Stimulated activated CD8-positive, alpha-beta memory T cell treated with anti-CD3 and anti-CD28 coated beads, Interleukin-2, amount 100 ng/mL, for 1 hour (primary cell): ENCODE measurements around the gene PRODH2.
"Not testable (repeated sequence)": the region's sequence is repeated elsewhere in the genome, so short reads cannot be mapped to it uniquely, and the experiment has no call there.

ENCODE experiments used
- DNase-seq, 2 donors: peaks; one replicate each; pipeline ENCODE4 v3.0.0-alpha.2; 2020; ENCODE audit warnings: low read depth in 2 of 2

PRODH2 gene

GRCh38 chr19:35843676-35844481, 31.2 kb upstream of the PRODH2 start:
- no peak for DNase-seq

DNA sequence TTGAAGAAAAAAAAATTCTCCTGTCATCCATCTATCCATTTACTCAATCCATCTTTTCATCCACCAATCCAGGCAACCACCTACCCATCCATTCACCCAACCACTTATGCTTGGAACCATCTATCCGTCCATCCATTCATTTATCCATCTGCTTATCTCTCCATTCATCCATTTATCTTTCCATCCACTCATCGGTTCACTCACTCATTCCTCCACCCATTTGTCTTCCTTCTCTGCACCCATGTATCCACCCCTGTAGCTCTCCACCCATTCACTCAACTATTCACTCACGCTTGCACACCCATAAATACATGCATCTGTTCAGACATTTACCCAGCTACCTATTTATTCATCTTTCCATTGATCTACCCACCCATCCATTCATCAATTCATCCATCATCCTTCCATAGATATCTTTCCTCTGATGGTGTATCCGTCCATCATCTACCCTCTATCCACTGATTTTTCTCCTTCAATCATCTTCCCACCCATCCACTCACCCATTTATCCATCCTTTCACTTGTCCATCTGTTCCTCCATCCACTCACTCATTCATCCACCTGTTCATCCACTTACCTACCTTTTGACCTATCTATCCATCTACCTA, 30.1 kb upstream of the PRODH2 start:
- DNase-seq = no peak

DNA sequence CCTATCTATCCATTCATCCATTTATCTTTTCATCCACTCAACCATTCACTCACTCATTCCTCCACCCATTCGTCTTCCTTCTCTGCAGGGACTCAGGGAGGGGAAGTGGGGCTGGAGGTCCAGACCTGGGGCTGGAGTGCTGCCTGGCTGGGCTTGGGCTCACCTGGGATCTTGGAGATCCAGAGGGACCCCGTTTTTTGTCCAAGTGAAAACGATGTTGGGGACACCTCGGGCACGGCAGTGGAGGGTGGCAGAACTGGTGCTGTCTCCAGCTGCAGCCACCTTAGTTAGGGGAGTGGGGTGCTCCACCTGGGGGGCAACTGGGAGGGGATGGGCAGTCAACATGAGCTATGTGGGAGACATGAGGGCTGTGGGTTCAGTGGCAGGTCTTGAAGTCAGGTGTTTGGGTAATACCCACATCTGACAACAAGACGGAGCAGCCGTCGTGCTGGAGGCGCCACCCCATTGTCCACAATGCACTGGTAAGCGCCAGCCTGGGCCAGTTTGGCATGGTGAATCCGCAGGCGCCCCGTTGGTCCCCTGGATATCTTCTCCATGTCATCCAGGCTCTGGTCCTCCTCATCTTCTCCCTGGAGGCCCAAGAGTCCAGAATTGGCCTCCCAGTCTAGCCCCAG, 29.4 kb upstream of the PRODH2 start:
- no peak for DNase-seq

DNA sequence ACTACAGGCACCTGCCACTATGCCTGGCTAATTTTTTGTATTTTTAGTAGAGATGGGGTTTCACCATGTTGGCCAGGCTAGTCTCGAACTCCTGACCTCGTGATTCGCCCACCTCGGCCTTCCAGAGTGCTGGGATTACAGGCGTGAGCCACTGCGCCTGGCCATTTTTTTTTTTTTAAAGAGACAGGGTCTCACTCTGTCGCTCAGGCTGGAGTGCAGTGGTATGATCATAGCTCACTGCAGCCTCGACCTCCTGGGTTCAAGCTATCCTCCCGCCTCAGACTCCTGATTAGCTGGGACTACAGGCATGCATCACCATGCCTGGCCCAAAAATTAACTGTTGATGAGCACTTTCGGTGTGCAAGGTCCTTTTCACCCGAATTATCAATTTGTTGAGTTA, 23.5 kb upstream of the PRODH2 start:
- not testable (repeated sequence) for DNase-seq

DNA sequence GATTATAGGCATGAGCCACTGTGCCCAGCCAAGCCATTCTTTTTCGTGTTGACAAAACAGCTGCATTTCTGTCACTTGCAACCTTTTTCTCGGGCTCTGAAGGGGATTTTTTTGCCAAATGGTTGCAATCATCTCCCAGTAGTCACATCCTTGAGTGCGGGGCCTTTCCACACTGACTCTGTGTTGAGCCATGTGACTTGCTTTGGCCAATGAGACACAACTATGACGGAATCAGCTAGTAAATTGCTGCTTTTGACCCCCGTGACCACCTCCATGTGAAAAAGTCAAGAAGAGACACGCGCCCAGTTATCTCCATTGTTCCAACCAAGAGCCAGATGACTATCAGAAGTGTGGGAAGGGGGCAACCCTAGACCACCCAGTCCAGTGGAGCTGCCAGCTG, 21.3 kb upstream of the PRODH2 start:
- DNase-seq = no peak

DNA sequence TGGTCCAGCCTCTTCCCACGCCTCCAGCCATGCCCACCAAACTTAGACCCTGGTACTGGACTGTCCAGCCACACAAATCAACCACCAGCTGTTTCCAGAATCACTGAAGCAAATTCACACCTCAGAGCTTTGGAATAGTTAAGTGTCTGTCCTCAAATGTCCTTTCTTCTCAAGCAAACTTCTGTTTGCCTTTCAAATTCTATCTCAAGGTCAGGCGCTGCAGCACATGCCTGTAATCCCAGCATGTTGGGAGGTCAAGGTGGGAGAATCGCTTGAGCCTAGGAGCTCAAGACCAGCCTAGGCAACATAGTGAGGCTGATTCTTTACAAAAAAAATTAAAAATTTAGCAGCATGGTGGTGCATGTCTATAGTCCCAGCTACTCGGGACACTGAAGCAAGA, 19.4 kb upstream of the PRODH2 start:
- no peak for DNase-seq

GRCh38 chr19:35830986-35831385, 18.3 kb upstream of the PRODH2 start:
- no peak for DNase-seq

- DNase-seq = peak in 1 of 2 donors; percentile 9
Observed at GRCh38 chr19:35828692-35829301, 16.2 kb upstream of the PRODH2 start.

DNA sequence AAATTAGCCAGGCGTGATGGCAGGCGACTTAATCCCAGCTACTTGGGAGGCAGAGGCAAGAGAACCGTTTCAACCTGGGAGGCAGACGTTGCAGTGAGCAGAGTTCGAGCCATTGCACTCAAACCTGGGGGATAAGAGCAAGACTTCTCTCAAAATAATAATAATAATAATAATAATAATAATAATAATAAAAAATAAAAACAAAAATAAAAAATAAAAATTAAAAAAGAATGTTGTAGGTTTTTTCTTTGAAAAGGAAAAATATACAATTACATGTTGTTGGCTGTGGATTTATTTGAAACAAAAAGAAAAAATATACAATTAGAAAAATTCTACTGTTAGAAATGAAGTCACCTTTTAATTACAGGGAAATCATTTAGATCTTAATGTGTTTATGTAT, 11.5 kb upstream of the PRODH2 start:
- no peak for DNase-seq

DNA sequence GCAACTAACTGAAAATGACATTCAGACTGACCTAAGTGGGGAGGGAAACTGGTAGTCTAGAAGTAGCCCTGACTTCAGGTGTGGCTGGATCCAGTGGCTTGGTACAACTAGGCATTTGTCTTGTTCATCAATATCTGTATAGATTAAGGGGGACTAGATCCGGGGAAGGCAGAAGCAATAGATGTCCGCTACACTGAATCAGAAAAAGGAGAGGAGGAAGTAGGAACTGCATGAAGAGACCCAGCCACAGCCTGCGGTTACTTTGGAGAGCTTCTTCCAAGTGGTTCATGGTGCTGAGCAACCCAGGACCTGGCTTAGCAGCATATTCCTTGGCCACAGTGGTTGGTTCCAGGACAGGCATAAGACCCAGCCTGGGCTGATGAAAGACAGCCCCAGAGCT, 9.9 kb upstream of the PRODH2 start:
- no peak for DNase-seq

DNA sequence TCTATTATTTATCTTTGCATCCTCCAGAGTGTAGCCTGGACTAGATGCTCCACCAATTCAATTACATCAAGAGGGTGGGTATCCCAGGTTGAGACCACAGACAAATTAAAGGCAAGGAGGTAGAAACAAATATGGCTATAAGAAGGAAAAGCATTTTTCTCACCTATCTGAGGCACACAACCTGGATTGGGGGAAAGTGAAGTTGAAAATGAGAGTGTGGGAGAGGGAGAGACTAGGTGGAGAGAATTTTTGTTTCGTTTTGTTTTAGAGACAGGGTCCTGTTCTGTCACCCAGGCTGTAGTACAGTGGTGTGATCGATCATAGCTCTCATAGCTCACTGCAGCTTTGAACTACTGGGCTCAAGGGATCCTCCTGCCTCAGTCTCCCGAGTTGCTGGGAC, 5.8 kb upstream of the PRODH2 start:
- DNase-seq = no peak

DNA sequence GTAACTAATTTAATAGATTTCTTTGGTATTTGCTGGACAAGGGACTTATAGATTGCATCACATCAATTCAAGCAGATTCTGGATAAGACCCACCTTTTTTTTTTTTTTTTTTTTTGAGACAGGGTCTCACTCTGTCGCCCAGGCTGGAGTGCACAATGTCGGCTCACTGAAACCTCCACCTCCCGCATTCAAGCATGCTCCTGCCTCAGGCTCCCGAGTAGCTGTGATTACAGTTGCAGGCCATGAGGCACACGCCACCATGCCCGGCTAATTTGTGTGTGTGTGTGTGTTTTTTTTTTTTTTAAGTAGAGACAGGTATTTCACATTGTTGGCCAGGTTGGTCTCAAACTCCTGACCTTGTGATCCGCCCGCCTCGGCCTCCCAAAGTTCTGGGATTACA, 4.2 kb upstream of the PRODH2 start:
- no peak for DNase-seq

DNA sequence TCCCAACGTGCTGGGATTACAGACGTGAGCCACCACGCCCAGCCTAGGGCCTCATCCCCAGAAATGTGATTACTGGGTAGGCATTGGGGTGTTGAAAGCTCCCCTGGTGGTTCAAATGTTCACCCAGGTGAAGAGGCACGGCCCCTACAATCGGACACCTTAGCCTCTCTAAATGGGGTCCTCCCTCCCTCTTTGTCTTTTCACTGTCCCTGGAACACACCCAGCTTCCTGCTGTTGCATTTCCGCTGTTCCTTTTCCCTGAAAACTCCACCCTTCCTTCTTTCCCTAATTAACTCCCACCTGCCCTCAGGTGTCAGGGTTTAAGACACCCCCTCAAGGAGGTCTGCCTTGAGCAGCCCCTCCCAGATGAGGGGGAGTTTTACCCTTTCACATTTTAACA, 3.6 kb upstream of the PRODH2 start:
- no peak for DNase-seq

DNA sequence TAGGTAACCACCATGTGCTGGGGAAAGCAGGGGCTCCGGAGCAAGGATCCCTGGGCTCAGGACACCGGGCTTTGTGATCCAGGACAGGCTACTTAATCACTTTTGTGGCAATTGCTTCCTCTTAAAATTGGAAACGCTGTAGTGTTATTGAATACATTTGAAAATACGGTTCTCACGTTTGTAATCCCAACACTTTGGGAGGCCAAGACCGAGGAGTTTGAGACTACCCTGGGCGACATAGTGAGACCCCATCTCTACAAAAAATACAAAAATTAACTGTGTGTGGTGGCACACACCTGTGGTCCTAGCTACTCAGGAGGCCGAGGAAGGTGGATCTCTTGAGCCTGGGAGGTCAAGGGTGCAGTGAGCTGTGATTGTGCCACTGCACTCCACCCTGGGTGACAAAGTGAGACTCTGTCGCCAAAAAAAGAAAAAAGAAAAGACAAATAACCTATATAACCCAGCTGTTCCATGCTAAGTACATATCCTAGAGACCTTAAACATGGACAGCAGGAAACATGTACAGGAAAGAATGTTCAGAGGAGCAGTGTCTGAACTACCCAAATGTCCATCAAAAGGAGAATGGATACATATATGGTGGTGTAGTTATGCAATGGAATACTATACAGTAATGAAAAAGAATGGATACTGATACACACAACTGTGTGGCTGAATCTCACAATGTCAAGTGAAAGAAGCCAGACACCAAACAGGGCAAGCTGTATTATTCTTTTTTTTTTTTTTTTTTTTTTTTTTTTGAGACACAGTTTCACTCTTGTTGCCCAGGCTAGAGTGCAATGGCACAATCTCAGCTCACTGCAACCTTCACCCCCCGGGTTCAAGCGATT, 622 bp upstream of the PRODH2 start:
- no peak for DNase-seq

GRCh38 chr19:35811317-35812219, 1.1 kb downstream of the PRODH2 start:
- DNase-seq = no peak

- DNase-seq = no peak
Observed at GRCh38 chr19:35807633-35808032, 5.0 kb downstream of the PRODH2 start.

DNA sequence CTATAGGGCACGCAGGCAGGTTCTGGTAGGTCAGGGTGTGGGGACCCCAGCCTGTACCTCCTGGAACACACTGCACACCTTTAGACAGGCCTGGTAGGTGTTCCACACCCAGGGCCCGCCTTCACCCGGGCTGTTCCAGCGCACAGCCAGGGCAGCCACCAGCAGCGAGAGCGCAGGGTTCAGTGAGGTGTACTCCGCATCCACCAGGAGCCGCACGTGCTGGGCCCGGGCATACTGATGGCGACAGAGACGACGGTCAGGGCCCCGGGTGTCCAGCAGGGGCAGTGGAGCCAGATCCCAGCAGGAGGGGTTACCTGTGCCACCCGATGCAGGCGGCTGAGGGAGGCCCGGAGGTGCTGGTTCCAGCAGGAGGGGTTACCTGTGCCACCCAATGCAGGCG, 6.0 kb downstream of the PRODH2 start:
- no peak for DNase-seq

DNA sequence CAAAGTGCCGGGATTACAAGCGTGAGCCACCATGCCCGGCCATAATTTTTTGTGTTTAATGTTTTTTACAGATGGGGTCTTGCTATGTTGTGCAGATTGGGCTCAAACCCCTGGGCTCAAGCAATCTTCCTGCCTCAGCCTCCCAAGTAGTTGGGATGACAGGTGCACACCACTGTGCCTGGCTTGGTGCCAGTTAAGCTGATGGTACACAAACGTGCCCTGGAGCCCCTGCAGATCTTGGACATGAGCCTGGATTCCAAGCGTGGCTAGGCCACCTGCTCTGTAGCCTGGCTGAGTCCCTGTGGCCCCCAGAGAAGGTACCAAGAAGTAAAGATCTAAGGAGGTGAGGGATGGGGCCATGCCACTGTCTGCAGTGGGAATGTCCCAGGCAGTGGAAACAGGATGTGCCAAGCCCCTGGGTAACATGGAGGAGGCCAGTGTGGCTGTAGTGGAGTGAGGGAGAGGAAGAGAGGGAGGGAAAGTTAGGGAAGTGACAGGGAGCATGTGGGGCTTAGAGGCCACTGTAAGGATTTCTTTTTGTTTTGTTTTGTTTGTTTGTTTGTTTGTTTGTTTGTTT, 7.0 kb downstream of the PRODH2 start:
- DNase-seq = no peak

DNA sequence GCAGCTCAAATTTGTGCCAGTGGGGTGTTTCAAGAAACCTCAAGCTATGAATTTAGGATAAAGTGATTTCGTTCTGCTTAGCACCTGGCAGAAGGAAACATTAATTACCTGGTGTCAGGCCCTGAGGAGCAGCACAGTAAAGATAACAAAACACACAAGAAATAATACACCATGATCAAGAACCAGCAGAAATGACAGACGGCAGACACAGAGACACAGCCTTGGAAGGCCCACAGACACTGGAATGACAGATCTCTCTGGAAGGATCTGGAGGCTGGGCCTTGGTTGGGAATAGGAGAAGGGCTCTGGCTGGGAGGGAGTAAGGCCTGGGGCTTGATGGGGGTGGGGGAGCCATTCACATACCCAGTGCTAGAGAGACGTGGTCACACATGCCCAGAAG, 10.8 kb downstream of the PRODH2 start:
- DNase-seq = no peak

GRCh38 chr19:35797663-35798062, 15.0 kb downstream of the PRODH2 start:
- no peak for DNase-seq
